GM21528 (cell line): Measurements from ENCODE around the gene TRIM38.
A peak's percentile ranks its signal among the peaks of the same experiment; 100 is the strongest.

Experiments
- ATAC-seq: cut with Tn5 transposase; IDR thresholded peaks from one replicate; pipeline ENCODE4 v1.9.1; 2021; ENCODE audit warnings: mild to moderate bottlenecking, moderate library complexity; ENCODE audit not compliant: unreplicated experiment, low FRiP score

Gene TRIM38

DNA sequence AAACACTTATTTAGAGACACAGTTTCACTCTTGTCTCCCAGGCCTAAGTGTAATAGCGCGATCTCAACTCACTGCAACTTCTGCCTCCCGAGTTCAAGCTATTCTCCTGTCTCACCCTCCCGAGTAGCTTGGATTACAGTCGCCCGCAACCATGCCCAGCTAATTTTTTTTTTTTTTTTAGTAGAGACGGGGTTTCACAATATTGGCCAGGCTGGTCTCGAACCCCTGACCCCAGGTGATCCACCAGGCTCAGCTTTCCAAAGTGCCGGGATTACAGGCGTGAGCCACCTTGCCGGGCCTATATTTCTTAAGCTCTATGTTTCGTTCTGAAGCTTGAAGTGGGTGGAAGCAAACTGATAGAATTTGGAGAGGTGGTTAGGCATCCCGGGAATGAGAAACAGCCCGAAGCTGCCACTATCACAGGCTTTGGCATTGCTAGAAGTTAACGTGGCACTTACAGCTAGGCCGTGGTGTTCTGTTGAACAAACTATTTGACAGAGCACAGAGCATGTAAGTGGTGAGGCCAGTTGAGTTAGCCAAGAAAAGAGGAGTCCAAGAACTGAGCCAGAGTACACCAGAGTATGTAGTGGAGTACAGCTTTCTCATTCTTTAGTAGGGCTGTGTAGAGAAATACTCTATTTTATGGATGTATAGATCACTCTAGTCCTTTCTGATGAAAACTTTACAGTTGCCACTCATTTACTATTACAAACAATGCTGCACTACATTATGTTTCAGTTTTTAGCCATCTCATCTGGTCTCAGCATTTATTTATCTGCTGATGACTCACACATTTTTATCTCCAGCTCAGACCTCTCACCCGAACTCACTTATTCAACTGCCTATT is 62.7 kb downstream of the TRIM38 start:
- no peak for ATAC-seq

DNA sequence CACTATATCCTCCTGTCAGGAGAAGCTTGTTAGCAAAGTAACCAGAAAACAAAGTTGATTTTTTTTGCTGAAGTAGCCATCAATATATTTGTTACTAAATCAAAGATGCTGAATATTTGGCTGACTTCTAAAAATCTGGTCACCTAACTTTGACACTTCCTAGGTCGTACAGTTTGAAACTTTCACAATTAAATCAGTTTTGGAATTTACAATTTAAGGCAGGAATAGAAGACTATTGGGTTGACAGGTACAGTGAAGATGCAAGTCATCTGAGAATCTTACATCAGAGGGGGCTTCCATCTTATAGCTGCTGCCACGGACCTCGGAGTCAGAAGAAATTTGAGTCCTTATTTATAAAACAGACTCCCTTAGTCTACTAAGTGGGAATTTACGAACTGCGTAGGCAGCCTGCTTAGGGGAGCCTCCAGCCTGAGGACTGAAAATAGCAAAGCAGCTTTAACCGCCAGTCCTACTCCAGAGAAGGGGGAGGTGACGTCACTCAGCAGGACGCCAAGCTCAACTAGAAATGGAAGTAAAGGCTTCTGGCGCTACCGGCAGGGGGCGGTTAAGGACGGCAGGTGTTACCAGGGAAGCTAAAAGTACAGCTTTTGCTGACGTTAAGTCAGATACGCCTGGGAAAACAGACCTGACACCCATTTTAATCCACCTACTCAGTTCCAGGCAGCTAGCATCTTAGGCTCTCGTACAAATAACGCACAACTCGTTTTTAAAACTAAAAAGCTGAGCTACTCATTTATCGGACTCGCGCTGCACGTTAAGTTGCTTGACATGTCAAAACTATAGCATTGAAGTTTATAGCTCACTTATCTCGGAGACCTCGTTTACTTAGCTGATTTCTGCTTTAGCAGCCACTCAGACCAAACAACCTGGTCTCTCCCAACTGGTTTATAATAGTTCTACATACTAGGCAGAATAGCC is 63.6 kb downstream of the TRIM38 start:
- peak; percentile 38 for ATAC-seq

DNA sequence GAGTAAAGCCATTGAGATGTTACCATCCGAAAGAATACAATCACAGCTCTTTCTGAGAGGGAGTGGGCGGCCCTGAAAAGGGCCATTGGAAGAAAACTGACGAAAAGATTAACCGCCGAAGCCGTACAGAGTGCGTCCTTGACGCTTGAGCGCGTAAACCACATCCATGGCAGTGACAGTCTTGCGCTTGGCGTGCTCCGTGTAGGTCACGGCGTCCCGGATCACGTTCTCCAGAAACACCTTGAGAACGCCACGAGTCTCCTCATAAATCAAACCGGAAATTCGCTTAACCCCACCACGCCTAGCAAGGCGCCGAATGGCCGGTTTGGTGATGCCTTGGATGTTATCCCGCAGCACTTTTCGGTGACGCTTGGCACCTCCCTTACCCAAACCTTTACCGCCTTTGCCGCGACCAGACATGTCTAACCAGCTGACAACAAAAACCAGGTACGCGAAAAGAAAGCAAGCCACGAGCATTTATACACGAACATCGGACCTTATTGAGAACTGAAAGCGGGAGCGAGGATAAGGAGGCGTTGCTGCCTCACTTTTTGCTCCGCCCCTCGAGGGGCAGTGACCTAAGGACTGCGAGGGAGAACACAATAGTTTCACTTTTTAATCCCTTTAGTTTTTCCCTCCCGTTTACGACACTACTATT is 64.4 kb downstream of the TRIM38 start:
- peak; percentile 43 for ATAC-seq

DNA sequence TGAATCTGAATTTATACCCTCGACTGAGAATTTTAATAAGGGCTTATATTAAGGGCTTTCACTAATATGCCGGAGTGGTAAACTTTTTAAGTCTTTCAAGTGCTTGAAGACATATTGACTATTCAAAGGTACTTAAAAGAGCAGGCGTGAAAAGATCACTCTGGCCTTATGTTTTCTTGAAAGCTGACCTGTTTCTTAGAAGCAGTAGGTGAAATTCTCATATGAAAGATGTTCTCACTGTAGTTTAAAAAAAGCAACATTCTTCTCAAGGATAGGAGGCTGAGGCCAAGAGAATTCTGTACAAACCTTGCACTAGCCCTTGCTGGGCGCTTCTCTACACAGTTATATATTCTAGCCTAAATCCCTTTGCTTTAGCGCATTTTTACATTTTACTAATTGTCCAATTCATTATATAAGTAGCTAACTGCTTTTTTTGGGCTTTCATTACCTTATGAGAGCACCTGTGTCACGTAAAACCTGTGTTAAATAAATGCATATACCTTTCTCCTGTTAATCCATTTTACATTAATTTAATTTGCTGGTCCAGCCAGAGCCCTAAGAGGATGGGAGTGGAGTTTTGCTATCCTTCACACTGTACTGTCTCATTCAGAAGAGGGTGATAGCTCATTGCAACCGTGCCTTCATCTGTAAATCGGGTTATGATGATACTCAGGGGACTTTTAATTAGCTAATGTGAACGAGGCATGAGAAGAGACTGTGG is 65.0 kb downstream of the TRIM38 start:
- ATAC-seq = no peak

DNA sequence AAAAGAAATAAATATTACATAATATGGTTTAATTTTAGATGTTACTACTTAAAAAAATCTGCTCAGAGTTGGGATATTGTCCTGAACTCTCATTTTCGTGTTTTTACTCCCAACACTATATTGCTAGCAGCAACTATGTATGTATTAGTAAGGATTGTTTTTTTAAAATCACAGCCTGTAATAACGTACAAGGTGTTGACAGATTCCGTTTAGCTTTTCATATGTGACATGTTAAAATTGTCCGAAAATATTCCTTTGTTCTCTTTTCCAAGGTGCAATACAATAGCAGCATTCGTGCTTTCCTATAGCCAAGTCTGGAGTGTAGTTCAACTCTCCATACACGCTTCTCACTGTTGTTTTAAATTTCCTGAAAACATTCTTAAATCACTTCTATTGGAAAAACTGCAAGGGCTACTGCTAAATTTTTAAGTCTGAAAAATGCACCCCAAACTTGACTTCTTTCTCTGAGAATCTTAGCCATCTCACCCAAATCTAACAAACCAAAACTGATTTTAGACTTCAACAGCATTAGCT is 65.7 kb downstream of the TRIM38 start:
- ATAC-seq = no peak

DNA sequence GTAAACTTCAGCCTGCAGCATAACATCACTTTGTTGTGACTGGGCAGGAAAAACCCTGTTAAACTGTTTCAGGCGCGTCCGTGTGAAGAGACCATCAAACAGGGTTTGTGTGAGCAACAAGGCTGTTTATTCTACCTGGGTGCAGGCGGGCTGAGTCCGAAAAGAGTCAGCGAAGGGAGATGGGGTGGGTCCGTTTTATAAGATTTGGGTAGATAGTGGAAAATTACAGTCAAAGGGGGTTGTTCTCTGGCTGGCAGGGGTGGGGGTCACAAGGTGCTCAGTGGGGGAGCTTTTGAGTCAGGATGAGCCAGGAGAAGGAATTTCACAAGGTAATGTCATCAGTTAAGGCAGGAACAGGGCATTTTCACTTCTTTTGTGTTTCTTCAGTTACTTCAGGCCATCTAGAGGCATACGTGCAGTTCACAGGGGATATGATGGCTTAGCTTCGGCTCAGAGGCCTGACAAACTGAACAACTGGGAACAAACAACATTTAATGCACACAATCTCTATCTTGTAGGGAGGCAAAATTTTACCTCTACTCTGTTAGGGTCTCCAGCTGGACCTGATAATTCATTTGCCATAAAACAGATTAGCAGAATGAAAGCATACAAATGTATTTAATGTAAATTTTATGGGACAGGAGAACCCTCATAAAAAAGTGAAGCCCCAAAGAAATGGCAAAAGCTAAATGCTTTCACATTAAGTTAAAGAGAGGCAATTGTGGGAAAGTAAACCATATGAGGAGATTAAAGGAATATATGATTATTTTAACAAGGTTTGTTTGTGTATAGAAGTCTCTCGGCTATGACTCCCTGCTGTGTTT is 66.4 kb downstream of the TRIM38 start:
- no peak for ATAC-seq

DNA sequence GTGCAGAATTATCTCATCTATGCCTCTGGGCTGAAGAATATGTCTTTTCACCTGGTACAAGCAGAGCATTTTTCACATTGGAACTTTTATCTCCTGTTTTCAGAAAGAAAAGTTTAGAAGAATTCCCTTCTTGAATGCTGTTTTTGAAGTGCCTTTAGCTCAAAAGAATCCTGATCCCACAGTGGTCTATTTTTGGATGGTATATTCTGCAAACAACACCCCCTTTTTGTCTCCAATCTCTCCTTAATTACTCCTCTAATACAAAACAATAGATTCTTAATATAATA is 66.9 kb downstream of the TRIM38 start:
- ATAC-seq = no peak

DNA sequence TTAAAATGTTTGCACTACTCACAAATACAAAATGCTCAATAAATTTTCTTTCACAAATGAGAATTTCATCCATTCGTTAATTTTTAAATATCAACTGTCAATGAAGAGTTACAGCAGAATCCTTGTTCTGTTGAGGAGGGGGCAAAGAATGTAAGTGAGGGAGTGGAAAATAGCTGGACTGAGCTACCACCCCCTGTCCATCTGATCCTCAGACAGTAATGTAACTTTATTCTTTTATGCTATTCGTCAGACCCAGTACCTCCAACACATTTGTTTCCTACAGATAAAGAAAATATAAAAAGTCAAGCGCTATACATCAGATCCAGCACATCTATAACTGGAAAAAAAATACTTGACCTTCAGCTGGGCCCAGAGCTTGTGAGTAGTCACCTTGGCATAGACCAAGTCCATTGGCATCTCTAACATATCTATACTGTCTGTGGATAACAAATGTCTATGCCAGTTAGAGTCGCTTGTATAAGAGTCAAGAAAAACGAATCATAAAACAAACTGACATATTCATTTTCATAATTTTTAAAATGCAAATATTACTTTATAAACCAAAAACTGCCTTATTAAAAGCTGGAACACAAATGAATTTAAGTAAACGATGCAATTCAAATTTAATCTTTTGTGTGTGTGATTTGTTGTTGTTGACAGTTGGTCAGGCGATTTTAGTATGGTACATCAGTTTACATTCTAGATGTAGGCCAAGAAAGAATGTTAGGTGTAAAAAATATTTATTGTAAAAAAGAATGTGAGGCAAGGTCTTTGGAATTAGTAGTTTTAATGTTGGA is 67.5 kb downstream of the TRIM38 start:
- no peak for ATAC-seq

DNA sequence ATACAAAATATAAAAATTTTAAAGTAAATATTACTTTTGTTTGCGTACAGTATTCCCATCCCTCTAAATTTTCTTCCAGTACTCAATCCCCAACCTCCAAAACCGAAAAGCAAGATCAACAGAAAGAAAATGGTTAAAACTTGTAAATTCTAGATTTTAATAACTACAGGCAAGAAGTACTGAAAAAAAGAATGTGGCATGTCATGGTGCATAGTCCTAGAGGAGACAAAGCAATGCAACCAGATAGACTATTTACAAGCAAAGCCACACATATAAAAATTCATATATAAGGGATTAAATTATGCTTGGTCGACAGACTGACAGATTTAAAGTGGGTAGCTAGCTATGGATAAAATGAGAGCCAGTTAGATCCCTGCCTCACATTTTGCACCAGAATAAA is 68.1 kb downstream of the TRIM38 start:
- ATAC-seq = no peak

DNA sequence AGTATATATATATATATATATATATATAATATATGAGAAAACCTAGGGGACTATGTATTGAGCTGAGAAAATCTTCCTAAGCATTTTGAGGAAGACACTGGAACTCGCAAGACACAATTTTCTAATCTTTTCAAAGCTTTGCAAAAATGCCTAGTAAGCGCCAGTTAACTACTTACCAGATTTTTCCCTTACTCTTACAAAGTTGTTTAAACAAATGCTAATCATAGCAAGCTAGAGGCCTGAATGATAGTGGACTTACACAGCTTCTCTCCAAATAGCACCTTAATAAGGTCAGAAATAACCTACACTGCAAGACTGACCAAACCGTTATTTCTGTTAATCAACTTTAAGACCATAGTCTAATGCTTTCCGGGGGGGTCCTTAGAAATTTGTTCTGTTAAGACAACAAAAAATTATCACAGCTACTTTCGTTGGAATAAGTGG is 68.6 kb downstream of the TRIM38 start:
- no peak for ATAC-seq

DNA sequence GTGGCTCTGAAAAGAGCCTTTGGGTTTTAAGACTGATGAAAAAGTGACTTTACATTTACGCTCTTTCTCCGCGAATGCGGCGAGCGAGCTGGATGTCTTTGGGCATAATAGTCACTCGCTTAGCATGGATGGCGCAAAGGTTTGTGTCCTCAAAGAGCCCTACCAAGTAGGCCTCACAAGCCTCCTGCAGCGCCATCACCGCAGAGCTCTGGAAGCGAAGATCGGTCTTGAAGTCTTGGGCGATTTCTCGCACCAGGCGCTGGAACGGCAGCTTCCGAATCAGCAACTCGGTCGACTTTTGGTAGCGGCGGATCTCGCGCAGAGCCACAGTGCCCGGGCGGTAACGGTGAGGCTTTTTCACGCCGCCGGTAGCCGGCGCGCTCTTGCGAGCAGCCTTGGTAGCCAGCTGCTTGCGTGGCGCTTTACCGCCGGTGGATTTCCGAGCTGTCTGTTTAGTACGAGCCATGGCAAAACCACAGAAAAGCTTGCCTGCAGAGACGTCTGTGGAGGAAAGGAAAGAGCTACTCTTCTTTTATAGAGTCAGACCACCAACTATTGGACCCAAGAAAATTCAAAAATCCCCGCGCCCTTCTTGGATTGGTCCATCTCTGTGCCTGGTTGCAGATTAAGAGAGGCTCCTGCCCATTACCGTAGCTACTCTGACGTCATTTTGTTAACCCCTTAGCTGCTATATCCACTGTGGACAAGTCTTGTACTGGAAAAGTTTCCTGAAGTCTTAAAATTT is 69.2 kb downstream of the TRIM38 start:
- peak; percentile 47 for ATAC-seq

DNA sequence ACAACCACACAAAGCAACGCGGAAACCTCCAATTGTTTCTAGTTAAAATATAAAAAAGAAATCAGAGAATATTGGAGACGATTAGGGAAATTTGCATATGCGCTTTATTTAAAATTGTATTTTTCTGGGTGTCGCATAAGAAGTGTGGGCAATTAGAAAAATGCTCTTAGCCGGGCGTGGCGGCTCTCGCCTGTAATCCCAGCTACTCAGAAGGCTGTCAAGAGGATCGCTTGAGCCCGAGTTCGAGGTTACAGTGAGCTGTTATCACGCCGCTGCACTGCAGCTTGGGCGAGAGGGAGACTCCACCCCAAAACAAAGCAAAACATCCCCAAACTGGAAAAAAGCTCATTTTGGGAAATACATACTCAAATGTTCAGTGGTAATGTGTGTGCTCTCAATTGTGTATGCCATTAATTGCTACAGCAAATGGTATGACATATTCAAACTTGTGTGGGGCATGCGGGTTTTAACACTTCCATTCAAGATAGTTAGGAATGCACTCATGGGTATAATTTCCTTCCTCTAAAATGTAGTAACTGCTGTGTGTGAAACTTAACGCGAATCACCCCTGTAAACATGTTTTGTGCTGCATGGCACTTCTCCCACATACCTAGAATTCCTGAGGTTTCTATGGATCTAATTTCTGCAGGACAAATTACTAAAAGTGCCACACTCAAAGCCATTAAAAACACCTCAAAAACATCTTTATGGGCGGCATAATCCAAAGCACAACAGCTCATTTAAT is 69.9 kb downstream of the TRIM38 start:
- no peak for ATAC-seq

DNA sequence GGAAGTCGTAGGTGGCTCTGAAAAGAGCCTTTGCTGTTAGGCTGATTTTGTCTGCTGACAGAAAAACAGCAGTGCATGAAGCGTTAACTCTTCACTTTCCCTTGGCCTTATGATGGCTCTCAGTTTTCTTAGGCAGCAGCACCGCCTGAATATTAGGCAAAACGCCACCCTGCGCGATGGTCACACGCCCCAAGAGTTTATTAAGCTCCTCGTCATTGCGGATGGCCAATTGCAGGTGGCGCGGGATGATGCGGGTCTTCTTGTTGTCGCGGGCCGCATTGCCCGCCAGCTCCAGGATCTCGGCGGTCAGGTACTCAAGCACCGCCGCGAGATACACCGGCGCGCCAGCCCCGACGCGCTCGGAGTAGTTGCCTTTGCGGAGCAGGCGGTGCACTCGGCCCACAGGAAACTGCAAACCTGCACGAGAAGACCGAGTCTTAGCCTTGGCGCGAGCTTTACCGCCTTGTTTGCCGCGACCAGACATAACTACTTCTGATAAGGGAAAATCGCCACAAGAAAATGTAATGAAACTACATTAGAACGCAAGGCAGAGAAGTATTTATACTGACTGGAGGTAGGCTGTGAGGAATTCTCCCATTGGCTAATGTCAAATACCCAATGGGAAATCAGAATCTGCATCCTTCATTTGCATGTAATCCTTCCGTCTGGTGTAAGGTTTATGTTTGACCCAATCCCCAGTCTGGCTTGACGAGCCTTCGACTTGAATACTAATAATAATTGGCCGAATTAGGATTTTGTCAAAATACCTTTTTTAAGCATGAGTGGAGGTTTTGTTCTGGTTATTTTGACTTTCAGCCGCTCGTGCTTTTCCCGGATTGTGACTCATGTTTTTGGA is 70.7 kb downstream of the TRIM38 start:
- ATAC-seq = peak; percentile 54

DNA sequence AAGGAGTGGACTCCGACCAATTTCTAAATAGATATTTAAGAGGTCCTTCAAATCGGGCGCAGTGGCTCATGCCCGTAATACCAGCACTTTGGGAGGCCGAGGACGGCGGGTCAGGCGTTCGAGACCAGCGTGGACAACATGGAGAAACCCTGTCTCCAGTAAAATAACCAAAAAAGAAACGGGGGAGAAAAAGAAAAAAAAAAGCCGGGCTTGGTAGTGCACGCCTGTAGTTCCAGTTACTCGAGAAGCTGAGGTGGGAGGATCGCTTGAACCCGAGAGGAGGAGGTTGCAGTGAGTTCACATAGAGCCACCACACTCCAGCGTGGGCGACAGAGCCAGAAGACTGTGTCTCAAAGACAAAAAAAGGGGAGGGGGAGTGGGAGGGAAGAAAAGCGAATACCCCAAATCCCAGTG is 71.3 kb downstream of the TRIM38 start:
- peak; percentile 3 for ATAC-seq

DNA sequence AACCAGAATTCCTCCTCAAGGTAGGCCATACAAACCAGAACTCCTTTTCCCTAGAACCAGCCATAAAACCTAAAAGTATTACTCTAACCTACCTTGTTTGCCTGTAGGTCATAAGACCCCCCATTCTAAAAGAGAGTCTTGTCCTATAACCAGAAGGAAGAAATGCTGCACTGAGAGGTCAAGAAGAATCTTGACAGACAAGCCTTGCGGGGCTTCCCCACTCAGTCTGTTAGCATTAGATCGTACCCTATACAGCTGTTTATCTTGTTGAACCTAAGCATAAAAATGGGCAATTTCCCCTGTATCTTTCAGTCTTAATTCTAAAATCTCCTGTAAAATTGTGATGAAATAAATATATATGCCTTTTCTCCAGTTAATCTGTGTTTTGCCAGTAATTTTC is 72.3 kb downstream of the TRIM38 start:
- ATAC-seq = no peak
